Testis (tissue), 2 donors: ENCODE measurements around the gene STRN3.

Experiments used
- CTCF ChIP-seq, 3 experiments: fragments of 450-650 bp in 2 of 3; fragments of 200-600 bp in 1 of 3; sonication (generic) in 1 of 3; IDR thresholded peaks; one replicate each; pipeline ENCODE4 v1.5.1; 2016 to 2019; ENCODE audit warnings: antibody characterized with exemption in 3 of 3, mild to moderate bottlenecking in 2 of 3, moderate library complexity in 1 of 3
- POLR2A ChIP-seq: fragments of 450-650 bp; IDR thresholded peaks from one replicate; pipeline ENCODE4 v1.6.1; 2017; ENCODE audit warnings: antibody characterized with exemption, mild to moderate bottlenecking, moderate library complexity

- TF ChIP-seq CTCF (IDR thresholded peaks at IDR 0.05): no peak
- no peak for TF ChIP-seq POLR2A
These were observed 45.2 kb downstream of the STRN3 start for GRCh38 chr14:30980980-30981379.
